ENCODE data around the gene SPATA21. TPM values are rescaled to one million over a fixed set of nuclear protein-coding genes. Genes with fewer than 3 reads are reported as not detected.

Gene SPATA21
- total and polyA plus RNA-seq, 10 of the 15 experiments (the other 5 are each of a cell fraction or from before 2014, with no cell fraction given): 0.05 to 1.1 (median 0.24) TPM; not detected in 1

DNA sequence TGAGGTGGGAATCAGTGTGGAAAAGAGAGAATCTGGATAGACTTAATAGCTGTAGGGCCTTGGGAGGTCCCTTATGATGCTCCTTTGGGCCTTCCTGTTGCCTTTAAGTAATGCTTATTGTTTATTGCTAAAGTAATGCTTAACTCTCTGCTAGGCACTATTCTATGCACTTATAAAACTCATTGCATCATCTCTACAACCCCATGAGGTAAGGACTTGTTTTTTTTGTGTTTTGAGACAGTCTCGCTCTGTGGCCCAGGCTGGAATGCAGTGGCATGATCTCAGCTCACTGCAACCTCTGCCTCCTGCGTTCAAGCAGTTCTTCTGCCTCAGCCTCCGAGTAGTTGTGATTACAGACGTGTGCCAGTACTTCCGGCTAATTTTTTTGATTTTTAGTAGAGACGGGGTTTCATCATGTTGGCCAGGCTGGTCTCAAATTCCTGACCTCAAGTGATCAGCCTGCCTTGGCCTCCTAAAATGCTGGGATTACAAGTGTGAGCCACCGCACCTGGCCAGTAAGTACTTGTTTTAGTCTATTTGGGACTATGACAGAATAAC lies 25.6 kb upstream of the SPATA21 start:
- Histone ChIP-seq H3K79me2 (ENCODE audit: control insufficient read depth, insufficient read depth, low read length) (no peaks in the 10 kb centered on the region), H3K4me3 (no peak overlapping the region), H3K36me3 (ENCODE audit: control insufficient read depth in 2 of 2, insufficient read depth in 2 of 2, low read length in 1 of 2) (peaks cover 8 to 30% of the 10 kb centered on the region in 2 experiments; a peak in 3 of 4 replicates), H3K4me1 (ENCODE audit: control insufficient read depth, insufficient read depth, low read length) (no peaks in the 10 kb centered on the region), H3K27me3 (replicated peaks in 1 of 2; ENCODE audit: control insufficient read depth in 2 of 2, insufficient read depth in 2 of 2, low read length in 1 of 2) (no peaks in the 10 kb centered on the region), H3K27ac (ENCODE audit: control insufficient read depth, insufficient read depth) (no peak overlapping the region), H4K20me1 (ENCODE audit: control insufficient read depth, insufficient read depth) (no peaks in the 10 kb centered on the region), H3K4me2 (ENCODE audit: control insufficient read depth, insufficient read depth) (no peak overlapping the region), H3K9me3 (replicated peaks; ENCODE audit: control insufficient read depth, insufficient read depth, low read length) (no peaks in the 10 kb centered on the region), H3K9ac (ENCODE audit: control insufficient read depth, insufficient read depth, low read length) (no peak overlapping the region), H2AFZ (ENCODE audit: control insufficient read depth, low read depth, low read length) (no peak overlapping the region)
- intact Hi-C loops (cut with micrococcal nuclease; ENCODE audit: unreplicated experiment): no loop called here
- ChIA-PET SMC1A (ENCODE audit: uncharacterized antibody, unreplicated experiment) (interaction anchor here (0.6 kb wide), 1 partner anchor 90 kb away, joined by 3 read pairs; no protein-coding TSS in a partner anchor), RAD21 (ENCODE audit: unreplicated experiment) (no interaction called here), POLR2A (interaction anchor here (1.5 kb wide), 1 partner anchor 14 kb away, joined by 5 read pairs; no protein-coding TSS in a partner anchor), CTCF (interaction anchor here (1.6 kb wide), 1 partner anchor 11 kb away, joined by 3 read pairs; no protein-coding TSS in a partner anchor)
- BruUV-seq (replicated peaks): no TSS peak
- 97% methylated on average over 7 of the region's 7 CpGs for WGBS (ENCODE audit: insufficient coverage, insufficient replicate concordance, low lambda C conversion rate, missing lambda C conversion rate)
- FAIRE-seq (no peak), ATAC-seq (no peak), DNase-seq (ENCODE audit: low read depth, low spot score) (no peak)
- in situ Hi-C loops (cut with MboI): no loop called here
- TF ChIP-seq IKZF2 (IDR thresholded peaks at IDR 0.05): no peak
- no peak for TF ChIP-seq SREBF2 (IDR thresholded peaks at IDR 0.05; ENCODE audit: low read length)
- TF ChIP-seq, protein P1, sequence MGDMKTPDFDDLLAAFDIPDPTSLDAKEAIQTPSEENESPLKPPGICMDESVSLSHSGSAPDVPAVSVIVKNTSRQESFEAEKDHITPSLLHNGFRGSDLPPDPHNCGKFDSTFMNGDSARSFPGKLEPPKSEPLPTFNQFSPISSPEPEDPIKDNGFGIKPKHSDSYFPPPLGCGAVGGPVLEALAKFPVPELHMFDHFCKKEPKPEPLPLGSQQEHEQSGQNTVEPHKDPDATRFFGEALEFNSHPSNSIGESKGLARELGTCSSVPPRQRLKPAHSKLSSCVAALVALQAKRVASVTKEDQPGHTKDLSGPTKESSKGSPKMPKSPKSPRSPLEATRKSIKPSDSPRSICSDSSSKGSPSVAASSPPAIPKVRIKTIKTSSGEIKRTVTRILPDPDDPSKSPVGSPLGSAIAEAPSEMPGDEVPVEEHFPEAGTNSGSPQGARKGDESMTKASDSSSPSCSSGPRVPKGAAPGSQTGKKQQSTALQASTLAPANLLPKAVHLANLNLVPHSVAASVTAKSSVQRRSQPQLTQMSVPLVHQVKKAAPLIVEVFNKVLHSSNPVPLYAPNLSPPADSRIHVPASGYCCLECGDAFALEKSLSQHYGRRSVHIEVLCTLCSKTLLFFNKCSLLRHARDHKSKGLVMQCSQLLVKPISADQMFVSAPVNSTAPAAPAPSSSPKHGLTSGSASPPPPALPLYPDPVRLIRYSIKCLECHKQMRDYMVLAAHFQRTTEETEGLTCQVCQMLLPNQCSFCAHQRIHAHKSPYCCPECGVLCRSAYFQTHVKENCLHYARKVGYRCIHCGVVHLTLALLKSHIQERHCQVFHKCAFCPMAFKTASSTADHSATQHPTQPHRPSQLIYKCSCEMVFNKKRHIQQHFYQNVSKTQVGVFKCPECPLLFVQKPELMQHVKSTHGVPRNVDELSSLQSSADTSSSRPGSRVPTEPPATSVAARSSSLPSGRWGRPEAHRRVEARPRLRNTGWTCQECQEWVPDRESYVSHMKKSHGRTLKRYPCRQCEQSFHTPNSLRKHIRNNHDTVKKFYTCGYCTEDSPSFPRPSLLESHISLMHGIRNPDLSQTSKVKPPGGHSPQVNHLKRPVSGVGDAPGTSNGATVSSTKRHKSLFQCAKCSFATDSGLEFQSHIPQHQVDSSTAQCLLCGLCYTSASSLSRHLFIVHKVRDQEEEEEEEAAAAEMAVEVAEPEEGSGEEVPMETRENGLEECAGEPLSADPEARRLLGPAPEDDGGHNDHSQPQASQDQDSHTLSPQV (IDR thresholded peaks at IDR 0.05): no peak
- TF ChIP-seq ETV6 (conservative IDR thresholded peaks at IDR 0.05 in 1 of 2, IDR thresholded peaks at IDR 0.05 in 1 of 2; ENCODE audit: borderline replicate concordance in 1 of 2, low read depth in 1 of 2): no peak
- TF ChIP-seq, protein P2, sequence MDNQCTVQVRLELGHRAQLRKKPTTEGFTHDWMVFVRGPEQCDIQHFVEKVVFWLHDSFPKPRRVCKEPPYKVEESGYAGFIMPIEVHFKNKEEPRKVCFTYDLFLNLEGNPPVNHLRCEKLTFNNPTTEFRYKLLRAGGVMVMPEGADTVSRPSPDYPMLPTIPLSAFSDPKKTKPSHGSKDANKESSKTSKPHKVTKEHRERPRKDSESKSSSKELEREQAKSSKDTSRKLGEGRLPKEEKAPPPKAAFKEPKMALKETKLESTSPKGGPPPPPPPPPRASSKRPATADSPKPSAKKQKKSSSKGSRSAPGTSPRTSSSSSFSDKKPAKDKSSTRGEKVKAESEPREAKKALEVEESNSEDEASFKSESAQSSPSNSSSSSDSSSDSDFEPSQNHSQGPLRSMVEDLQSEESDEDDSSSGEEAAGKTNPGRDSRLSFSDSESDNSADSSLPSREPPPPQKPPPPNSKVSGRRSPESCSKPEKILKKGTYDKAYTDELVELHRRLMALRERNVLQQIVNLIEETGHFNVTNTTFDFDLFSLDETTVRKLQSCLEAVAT (IDR thresholded peaks at IDR 0.05): no peak
- TF ChIP-seq, protein P3, sequence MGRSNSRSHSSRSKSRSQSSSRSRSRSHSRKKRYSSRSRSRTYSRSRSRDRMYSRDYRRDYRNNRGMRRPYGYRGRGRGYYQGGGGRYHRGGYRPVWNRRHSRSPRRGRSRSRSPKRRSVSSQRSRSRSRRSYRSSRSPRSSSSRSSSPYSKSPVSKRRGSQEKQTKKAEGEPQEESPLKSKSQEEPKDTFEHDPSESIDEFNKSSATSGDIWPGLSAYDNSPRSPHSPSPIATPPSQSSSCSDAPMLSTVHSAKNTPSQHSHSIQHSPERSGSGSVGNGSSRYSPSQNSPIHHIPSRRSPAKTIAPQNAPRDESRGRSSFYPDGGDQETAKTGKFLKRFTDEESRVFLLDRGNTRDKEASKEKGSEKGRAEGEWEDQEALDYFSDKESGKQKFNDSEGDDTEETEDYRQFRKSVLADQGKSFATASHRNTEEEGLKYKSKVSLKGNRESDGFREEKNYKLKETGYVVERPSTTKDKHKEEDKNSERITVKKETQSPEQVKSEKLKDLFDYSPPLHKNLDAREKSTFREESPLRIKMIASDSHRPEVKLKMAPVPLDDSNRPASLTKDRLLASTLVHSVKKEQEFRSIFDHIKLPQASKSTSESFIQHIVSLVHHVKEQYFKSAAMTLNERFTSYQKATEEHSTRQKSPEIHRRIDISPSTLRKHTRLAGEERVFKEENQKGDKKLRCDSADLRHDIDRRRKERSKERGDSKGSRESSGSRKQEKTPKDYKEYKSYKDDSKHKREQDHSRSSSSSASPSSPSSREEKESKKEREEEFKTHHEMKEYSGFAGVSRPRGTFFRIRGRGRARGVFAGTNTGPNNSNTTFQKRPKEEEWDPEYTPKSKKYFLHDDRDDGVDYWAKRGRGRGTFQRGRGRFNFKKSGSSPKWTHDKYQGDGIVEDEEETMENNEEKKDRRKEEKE (IDR thresholded peaks at IDR 0.05): no peak
- TF ChIP-seq EED (IDR thresholded peaks at IDR 0.05; ENCODE audit: low read depth): no peak
- TF ChIP-seq SMAD1 (IDR thresholded peaks at IDR 0.05; ENCODE audit: low read depth, partially characterized antibody): no peak
- TF ChIP-seq, protein P4, sequence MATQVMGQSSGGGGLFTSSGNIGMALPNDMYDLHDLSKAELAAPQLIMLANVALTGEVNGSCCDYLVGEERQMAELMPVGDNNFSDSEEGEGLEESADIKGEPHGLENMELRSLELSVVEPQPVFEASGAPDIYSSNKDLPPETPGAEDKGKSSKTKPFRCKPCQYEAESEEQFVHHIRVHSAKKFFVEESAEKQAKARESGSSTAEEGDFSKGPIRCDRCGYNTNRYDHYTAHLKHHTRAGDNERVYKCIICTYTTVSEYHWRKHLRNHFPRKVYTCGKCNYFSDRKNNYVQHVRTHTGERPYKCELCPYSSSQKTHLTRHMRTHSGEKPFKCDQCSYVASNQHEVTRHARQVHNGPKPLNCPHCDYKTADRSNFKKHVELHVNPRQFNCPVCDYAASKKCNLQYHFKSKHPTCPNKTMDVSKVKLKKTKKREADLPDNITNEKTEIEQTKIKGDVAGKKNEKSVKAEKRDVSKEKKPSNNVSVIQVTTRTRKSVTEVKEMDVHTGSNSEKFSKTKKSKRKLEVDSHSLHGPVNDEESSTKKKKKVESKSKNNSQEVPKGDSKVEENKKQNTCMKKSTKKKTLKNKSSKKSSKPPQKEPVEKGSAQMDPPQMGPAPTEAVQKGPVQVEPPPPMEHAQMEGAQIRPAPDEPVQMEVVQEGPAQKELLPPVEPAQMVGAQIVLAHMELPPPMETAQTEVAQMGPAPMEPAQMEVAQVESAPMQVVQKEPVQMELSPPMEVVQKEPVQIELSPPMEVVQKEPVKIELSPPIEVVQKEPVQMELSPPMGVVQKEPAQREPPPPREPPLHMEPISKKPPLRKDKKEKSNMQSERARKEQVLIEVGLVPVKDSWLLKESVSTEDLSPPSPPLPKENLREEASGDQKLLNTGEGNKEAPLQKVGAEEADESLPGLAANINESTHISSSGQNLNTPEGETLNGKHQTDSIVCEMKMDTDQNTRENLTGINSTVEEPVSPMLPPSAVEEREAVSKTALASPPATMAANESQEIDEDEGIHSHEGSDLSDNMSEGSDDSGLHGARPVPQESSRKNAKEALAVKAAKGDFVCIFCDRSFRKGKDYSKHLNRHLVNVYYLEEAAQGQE (IDR thresholded peaks at IDR 0.05; ENCODE audit: low read depth, low read length): no peak
- TF ChIP-seq SP1 (IDR thresholded peaks at IDR 0.05; ENCODE audit: low read depth, low read length): no peak
- TF ChIP-seq CHD1 (IDR thresholded peaks at IDR 0.05; ENCODE audit: low read depth, low read length): no peak
- no peak for TF ChIP-seq HDAC2 (IDR thresholded peaks at IDR 0.05)

Measured in GM12878 (cell line).